PC-9 (cell line): Measurements from ENCODE around the gene TMEM9. TPM values are rescaled to one million over a fixed set of nuclear protein-coding genes. Genes with fewer than 3 reads are reported as not detected.

Experiments used
- BruUV-seq: library from RNA; stranded (reverse); fragments of 400-500 nt; replicated peaks from 2 replicates; lab custom pipeline; 2021; lab: Mats Ljungman, UMichigan
- CTCF ChIA-PET: fragments of 300-600 bp; sonication (Branson Sonifier 250); formaldehyde crosslinking; loops from one replicate; lab custom pipeline; 2022; ENCODE audit warnings: antibody characterized with exemption; lab: Charles Lee
- POLR2A ChIA-PET: fragments of 300-600 bp; sonication (Branson Sonifier 250); formaldehyde crosslinking; loops from one replicate; lab custom pipeline; 2022; ENCODE audit warnings: antibody characterized with exemption; ENCODE audit not compliant: unreplicated experiment; lab: Charles Lee
- DNase-seq, 2 experiments: peaks; one replicate each; pipeline versions ENCODE4 v3.0.0 to v3.0.0-alpha.2; 2015 to 2022; ENCODE audit warnings: mixed read lengths in 1 of 2
- H2AFZ ChIP-seq: fragments of 200-600 bp; sonication (generic); 2 replicates; pipeline ENCODE4 v1.8.1; 2017; ENCODE audit warnings: antibody characterized with exemption
- H3F3A ChIP-seq: fragments of 200-600 bp; sonication (generic); 2 replicates; pipeline ENCODE4 v1.8.1; 2017; ENCODE audit warnings: antibody characterized with exemption, mild to moderate bottlenecking, low read depth; ENCODE audit not compliant: insufficient read depth
- H3K27ac ChIP-seq: fragments of 200-600 bp; sonication (generic); 2 replicates; pipeline ENCODE4 v1.6.1; 2016; ENCODE audit warnings: mixed run types
- H3K27me3 ChIP-seq: fragments of 200-600 bp; sonication (generic); 2 replicates; pipeline ENCODE4 v1.6.1; 2016; ENCODE audit warnings: low read depth, mixed run types; ENCODE audit not compliant: insufficient read depth
- H3K36me3 ChIP-seq: fragments of 200-600 bp; sonication (generic); 2 replicates; pipeline ENCODE4 v1.6.1; 2016; ENCODE audit warnings: low read depth, mixed run types
- H3K4me1 ChIP-seq: fragments of 200-600 bp; sonication (generic); replicated peaks from 2 replicates; pipeline ENCODE4 v1.6.1; 2016; ENCODE audit warnings: mixed run types; ENCODE audit not compliant: insufficient read depth
- H3K4me2 ChIP-seq: fragments of 200-600 bp; sonication (generic); 2 replicates; pipeline ENCODE4 v1.6.1; 2017; ENCODE audit warnings: mixed run types
- H3K4me3 ChIP-seq: fragments of 200-600 bp; sonication (generic); 2 replicates; pipeline ENCODE4 v1.6.1; 2016; ENCODE audit warnings: mixed run types
- H3K79me2 ChIP-seq: fragments of 200-600 bp; sonication (generic); 2 replicates; pipeline ENCODE4 v1.6.1; 2017; ENCODE audit warnings: low read depth, mixed run types
- H3K9me2 ChIP-seq: fragments of 200-600 bp; sonication (generic); 2 replicates; pipeline ENCODE4 v1.8.1; 2017; ENCODE audit warnings: mild to moderate bottlenecking; ENCODE audit not compliant: insufficient read depth
- H3K9me3 ChIP-seq: fragments of 200-600 bp; sonication (generic); 2 replicates; pipeline ENCODE4 v1.8.1; 2016; ENCODE audit warnings: low read depth; ENCODE audit not compliant: insufficient read depth
- H4K20me1 ChIP-seq: fragments of 200-600 bp; sonication (generic); 2 replicates; pipeline ENCODE4 v1.8.1; 2017; ENCODE audit not compliant: insufficient read depth
- CTCF ChIP-seq: fragments of 200-600 bp; sonication (generic); conservative IDR thresholded peaks from 2 replicates; pipeline ENCODE4 v1.6.1; 2017; ENCODE audit warnings: mixed run types, antibody characterized with exemption, mild to moderate bottlenecking, moderate library complexity
- EZH2 ChIP-seq: fragments of 200-600 bp; sonication (generic); IDR thresholded peaks from 2 replicates; pipeline ENCODE4 v1.8.0; 2017; ENCODE audit warnings: antibody characterized with exemption, low read depth
- intact Hi-C: fragments of 100-400 bp; cut with micrococcal nuclease; formaldehyde crosslinking; loops from one replicate; pipeline ENCODE4 v1.10.0; 2022; ENCODE audit not compliant: unreplicated experiment
- total RNA-seq: library from RNA; stranded (reverse); gene quantifications from 2 replicates; pipeline ENCODE4 v1.2.3, GENCODE V29; 2021

The TMEM9 gene
- total RNA-seq, 1 experiment from 2014 or later, result 94.3 TPM

DNA sequence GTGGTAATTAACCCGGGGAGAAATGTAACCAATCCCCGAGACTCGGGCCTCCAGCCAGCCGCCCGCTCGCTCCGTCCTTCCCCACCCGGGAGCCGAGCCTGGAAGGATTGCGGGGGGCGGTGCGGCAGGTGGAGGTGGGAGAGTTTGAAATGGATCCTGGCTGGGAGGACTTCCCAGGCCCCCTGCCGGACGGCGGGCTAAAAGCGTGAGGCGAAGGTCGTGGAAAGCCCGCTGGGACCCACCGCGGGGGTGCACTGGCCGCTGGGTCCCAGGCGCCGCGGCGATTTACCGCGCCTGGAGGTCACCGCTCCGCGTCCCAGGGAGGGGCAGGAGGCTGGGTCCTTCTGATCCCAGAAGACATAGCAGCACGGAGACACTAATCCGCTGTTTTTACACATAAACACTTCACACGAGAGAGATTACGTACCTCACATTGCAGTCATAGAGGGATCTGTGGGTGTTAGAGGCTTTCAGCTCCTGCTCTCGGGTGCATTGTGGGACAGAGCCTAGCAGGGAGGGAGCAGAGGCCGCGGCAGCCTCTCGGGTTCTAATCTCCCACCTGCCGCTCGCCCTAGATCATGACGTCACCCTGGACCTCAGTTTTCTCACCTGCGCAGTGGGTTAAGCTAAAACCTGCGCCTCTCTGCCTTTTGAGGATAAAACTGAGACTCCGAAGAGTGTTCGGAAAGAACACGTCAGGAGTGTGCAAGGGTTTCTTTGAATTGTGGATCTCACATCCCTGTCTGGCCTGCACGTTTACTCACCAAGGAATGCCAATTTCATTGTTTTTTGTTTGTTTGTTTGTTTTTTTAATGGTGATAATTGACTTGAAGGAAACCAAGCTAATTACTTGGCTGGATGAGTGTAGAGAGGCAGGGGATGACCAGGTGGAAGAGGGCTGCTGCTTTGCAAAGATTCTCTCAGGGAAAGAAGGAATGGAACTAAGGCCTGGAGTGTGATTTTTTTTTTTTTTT lies 17.1 kb upstream of the TMEM9 start:
- Histone ChIP-seq H3K27ac (peak overlapping the region; percentile 82), H3K4me3 (peak overlapping the region; percentile 66), H3F3A (peaks cover 27% of the 10 kb centered on the region), H3K27me3 (no peaks in the 10 kb centered on the region), H3K36me3 (no peaks in the 10 kb centered on the region), H3K4me1 (peaks cover 42% of the 10 kb centered on the region), H3K9me2 (no peaks in the 10 kb centered on the region), H2AFZ (peak overlapping the region; percentile 81), H4K20me1 (no peaks in the 10 kb centered on the region), H3K79me2 (no peaks in the 10 kb centered on the region), H3K4me2 (peak overlapping the region; percentile 88), H3K9me3 (no peaks in the 10 kb centered on the region)
- CTCF ChIA-PET, result no interaction called here
- intact Hi-C loops, result loop anchor here (1.0 kb wide), 1 partner anchor 20 kb away; no protein-coding TSS in a partner anchor
- TF ChIP-seq CTCF (peak; percentile 64; the same call in 1 of the 2 replicates), EZH2 (no peak)
- no peak for DNase-seq
- POLR2A ChIA-PET, result interaction anchor here (0.6 to 0.7 kb wide), 3 partner anchors 110 to 549 kb away, joined by 3 to 4 read pairs (median 4); no protein-coding TSS in a partner anchor
- BruUV-seq, result TSS peak; percentile 98

GRCh38 chr1:201170533-201171062 lies 16.3 kb upstream of the TMEM9 start:
- peak; percentile 94 to 98 for DNase-seq
- ChIA-PET POLR2A (interaction anchor here (0.6 to 0.7 kb wide), 3 partner anchors 111 to 548 kb away, joined by 3 to 4 read pairs (median 4); no protein-coding TSS in a partner anchor), CTCF (no interaction called here)
- no peaks in the 10 kb centered on the region for H3K27me3 ChIP-seq
- BruUV-seq, result no TSS peak
- H3F3A ChIP-seq, result peaks cover 27% of the 10 kb centered on the region
- intact Hi-C loops, result loop anchor here (1.0 kb wide), 1 partner anchor 21 kb away; no protein-coding TSS in a partner anchor
- peak overlapping the region; percentile 88 for H3K4me2 ChIP-seq
- H3K4me3 ChIP-seq, result peak overlapping the region; percentile 66
- H3K27ac ChIP-seq, result peak overlapping the region; percentile 82
- H3K9me3 ChIP-seq, result no peaks in the 10 kb centered on the region
- no peaks in the 10 kb centered on the region for H4K20me1 ChIP-seq
- no peaks in the 10 kb centered on the region for H3K79me2 ChIP-seq
- H3K4me1 ChIP-seq, result peaks cover 42% of the 10 kb centered on the region
- TF ChIP-seq CTCF, result no peak
- no peak for TF ChIP-seq EZH2
- peak overlapping the region; percentile 81 for H2AFZ ChIP-seq
- no peaks in the 10 kb centered on the region for H3K36me3 ChIP-seq
- no peaks in the 10 kb centered on the region for H3K9me2 ChIP-seq

DNA sequence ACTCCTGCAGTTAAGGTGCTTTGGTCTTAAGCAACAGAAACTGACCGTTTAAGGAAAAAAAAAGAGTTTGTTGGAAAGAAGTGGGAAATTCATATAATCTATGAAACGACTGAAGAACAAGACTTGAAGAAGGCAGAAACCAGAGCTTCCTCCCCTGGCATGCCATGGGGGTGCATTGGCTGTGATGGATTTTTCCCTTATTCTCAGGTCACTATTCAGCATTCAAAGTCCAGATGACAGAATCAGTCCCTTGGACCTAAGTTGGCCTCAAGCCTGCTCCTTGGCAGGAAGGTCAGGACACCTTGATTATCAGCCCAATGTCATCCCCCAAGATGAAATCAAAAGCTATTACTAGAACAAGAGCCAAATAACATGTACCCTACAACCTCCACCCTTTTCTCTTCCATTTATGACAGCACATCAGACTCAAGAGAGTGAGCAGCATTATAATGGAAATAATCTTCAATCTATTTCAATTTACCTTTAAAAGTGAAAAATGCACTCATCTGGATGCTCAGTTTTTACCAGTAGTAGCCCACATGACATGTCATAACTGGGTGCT lies 15.8 kb upstream of the TMEM9 start:
- Histone ChIP-seq H3K27me3 (no peaks in the 10 kb centered on the region), H3K4me3 (peak overlapping the region; percentile 23; the same call in 1 of the 2 replicates), H3K79me2 (no peaks in the 10 kb centered on the region), H4K20me1 (no peaks in the 10 kb centered on the region), H3K9me2 (no peaks in the 10 kb centered on the region), H3F3A (peaks cover 27% of the 10 kb centered on the region), H3K4me1 (peaks cover 42% of the 10 kb centered on the region), H2AFZ (no peak overlapping the region), H3K4me2 (peak overlapping the region; percentile 65), H3K9me3 (no peaks in the 10 kb centered on the region), H3K27ac (peak overlapping the region; percentile 62), H3K36me3 (no peaks in the 10 kb centered on the region)
- no peak for TF ChIP-seq CTCF
- TF ChIP-seq EZH2, result no peak
- ChIA-PET CTCF (no interaction called here), POLR2A (no interaction called here)
- TSS peak; percentile 23 for BruUV-seq
- intact Hi-C loops, result no loop called here
- no peak for DNase-seq
